GM12878 (cell line): Measurements from ENCODE around the gene NDUFA5. TPM values are rescaled to one million over a fixed set of nuclear protein-coding genes. Genes with fewer than 3 reads are reported as not detected.

Experiments
- BCL11A ChIP-seq: IDR thresholded peaks from 2 replicates; pipeline ENCODE4 v1.6.1; 2011; ENCODE audit warnings: low read depth, low read length
- BCL3 ChIP-seq: IDR thresholded peaks from 2 replicates; pipeline ENCODE4 v1.6.1; 2011; ENCODE audit warnings: borderline replicate concordance, low read depth, mild to moderate bottlenecking, moderate library complexity, low read length; ENCODE audit not compliant: insufficient read depth, poor library complexity, severe bottlenecking
- CBX5 ChIP-seq: sonication (generic); IDR thresholded peaks from 2 replicates; pipeline ENCODE4 v1.6.1; 2016; ENCODE audit warnings: low read depth, moderate library complexity, mild to moderate bottlenecking, inconsistent platforms
- CEBPB ChIP-seq, 2 experiments: fragments of 150-350 bp in 1 of 2; IDR thresholded peaks; 2 replicates each; pipeline ENCODE4 v1.6.1; 2012 to 2014; ENCODE audit warnings: low read depth in 2 of 2, low read length in 2 of 2, borderline replicate concordance in 1 of 2, inconsistent platforms in 1 of 2
- CHD2 ChIP-seq: IDR thresholded peaks from 2 replicates; pipeline ENCODE4 v1.6.1; 2011; ENCODE audit warnings: low read depth, low read length, improper control_type of control experiment, borderline replicate concordance
- EGR1 ChIP-seq, 2 experiments: IDR thresholded peaks; 1 replicate in 1 of 2; 2 replicates in 1 of 2; pipeline ENCODE4 v1.6.1; 2011 to 2012; ENCODE audit warnings: low read depth in 2 of 2, low read length in 2 of 2, borderline replicate concordance in 1 of 2, mild to moderate bottlenecking in 1 of 2, moderate library complexity in 1 of 2
- GATAD2B ChIP-seq: fragments of 450-650 bp; conservative IDR thresholded peaks from 2 replicates; pipeline ENCODE4 v1.6.1; 2017; ENCODE audit warnings: low read depth, mild to moderate bottlenecking, moderate library complexity
- HCFC1 ChIP-seq: fragments of 150-350 bp; IDR thresholded peaks from 2 replicates; pipeline ENCODE4 v1.6.1; 2014; ENCODE audit warnings: low read length
- HDAC2 ChIP-seq: fragments of 200-600 bp; sonication (generic); IDR thresholded peaks from 2 replicates; pipeline ENCODE4 v1.6.1; 2017
- HDGF ChIP-seq: fragments of 450-650 bp; IDR thresholded peaks from 2 replicates; pipeline ENCODE4 v1.6.1; 2016; ENCODE audit warnings: antibody characterized with exemption
- JUND ChIP-seq: IDR thresholded peaks from 2 replicates; pipeline ENCODE4 v1.6.1; 2012; ENCODE audit warnings: low read depth, mild to moderate bottlenecking, low read length, improper control_type of control experiment, moderate library complexity
- NR2C2 ChIP-seq: IDR thresholded peaks from 2 replicates; pipeline ENCODE4 v1.6.1; 2011; ENCODE audit warnings: borderline replicate concordance, low read depth; ENCODE audit not compliant: control insufficient read depth, insufficient read length
- RAD21 ChIP-seq: IDR thresholded peaks from 2 replicates; pipeline ENCODE4 v1.6.1; 2011; ENCODE audit warnings: mild to moderate bottlenecking, low read depth, low read length, moderate library complexity; ENCODE audit not compliant: insufficient read depth
- RUNX3 ChIP-seq: IDR thresholded peaks from 2 replicates; pipeline ENCODE4 v1.6.1; 2012; ENCODE audit warnings: low read length, inconsistent platforms
- SMAD5 ChIP-seq: IDR thresholded peaks from 2 replicates; pipeline ENCODE4 v1.6.1; 2016; ENCODE audit warnings: antibody characterized with exemption, low read depth
- SMARCA5 ChIP-seq: fragments of 450-650 bp; IDR thresholded peaks from 2 replicates; pipeline ENCODE4 v1.6.1; 2017; ENCODE audit warnings: mild to moderate bottlenecking
- YY1 ChIP-seq: IDR thresholded peaks from 2 replicates; pipeline ENCODE4 v1.6.1; 2011; ENCODE audit warnings: low read depth, mild to moderate bottlenecking, low read length
- ZNF24 ChIP-seq: fragments of 450-650 bp; IDR thresholded peaks from 2 replicates; pipeline ENCODE4 v1.6.1; 2017; ENCODE audit warnings: antibody characterized with exemption, mild to moderate bottlenecking
- ZNF384 ChIP-seq: IDR thresholded peaks from 2 replicates; pipeline ENCODE4 v1.6.1; 2012; ENCODE audit warnings: low read depth, mild to moderate bottlenecking, low read length, improper control_type of control experiment, borderline replicate concordance
- ZNF592 ChIP-seq: fragments of 450-650 bp; IDR thresholded peaks from 2 replicates; pipeline ENCODE4 v1.6.1; 2017; ENCODE audit warnings: mild to moderate bottlenecking, moderate library complexity
- ZNF622 ChIP-seq: fragments of 450-650 bp; IDR thresholded peaks from 2 replicates; pipeline ENCODE4 v1.6.1; 2017; ENCODE audit warnings: mild to moderate bottlenecking, inconsistent platforms
- polyA plus RNA-seq, 11 experiments: library from polyadenylated mRNA; depleted of rRNA in 4 of 11; unstranded in 6 of 11; stranded (reverse) in 5 of 11; fragments of >200 nt; fragmentation: Nextera tagmentation in 4 of 11; fragmentation: Illumina TruSeq in 1 of 11; extraction: Ambion mirVana in 4 of 11; extraction: Trizol in 1 of 11; gene quantifications; 1 replicate in 1 of 11; 2 replicates in 10 of 11; pipeline versions ENCODE4 v1.2.1 to v1.2.3, GENCODE V29; 2011 to 2016; ENCODE audit warnings: inconsistent platforms in 2 of 11, missing spikeins in 2 of 11, low read depth in 1 of 11
- total RNA-seq, 4 experiments: library from RNA; depleted of rRNA in 3 of 4; stranded (reverse); fragments of >200 nt in 3 of 4; fragmentation: Illumina TruSeq in 1 of 4; extraction: Trizol in 1 of 4; gene quantifications; 2 replicates each; pipeline versions ENCODE4 v1.2.1 to v1.2.3, GENCODE V29; 2013 to 2021
- TF ChIP-seq, protein P1 (sequence below): fragments of 450-650 bp; IDR thresholded peaks from 2 replicates; pipeline ENCODE4 v1.6.1; 2017; ENCODE audit warnings: mild to moderate bottlenecking, low read depth, inconsistent platforms; ENCODE audit not compliant: poor library complexity, severe bottlenecking

Gene NDUFA5
- total and polyA plus RNA-seq, 10 of the 15 experiments (the other 5 are each of a cell fraction or from before 2014, with no cell fraction given): 51.0 to 209 (median 86.9) TPM

GRCh38 chr7:123557398-123558288 lies at the start of gene NDUFA5 (continued):
- no peak for TF ChIP-seq ZNF24
- no peak for TF ChIP-seq BCL3
- 0 out of 2 replicates have a peak, but pooled peaks have one; percentile 14 for TF ChIP-seq CBX5
- TF ChIP-seq RUNX3: 0 out of 2 replicates have a peak, but pooled peaks have one; percentile 14
- peak; percentile 35; the same call in 1 of the 2 replicates for TF ChIP-seq CHD2
- TF ChIP-seq ZNF384: no peak
- no peak for TF ChIP-seq CEBPB (IDR thresholded peaks at IDR 0.05; ENCODE audit: borderline replicate concordance in 1 of 2, low read depth in 2 of 2, low read length in 2 of 2)
- TF ChIP-seq, protein P1, sequence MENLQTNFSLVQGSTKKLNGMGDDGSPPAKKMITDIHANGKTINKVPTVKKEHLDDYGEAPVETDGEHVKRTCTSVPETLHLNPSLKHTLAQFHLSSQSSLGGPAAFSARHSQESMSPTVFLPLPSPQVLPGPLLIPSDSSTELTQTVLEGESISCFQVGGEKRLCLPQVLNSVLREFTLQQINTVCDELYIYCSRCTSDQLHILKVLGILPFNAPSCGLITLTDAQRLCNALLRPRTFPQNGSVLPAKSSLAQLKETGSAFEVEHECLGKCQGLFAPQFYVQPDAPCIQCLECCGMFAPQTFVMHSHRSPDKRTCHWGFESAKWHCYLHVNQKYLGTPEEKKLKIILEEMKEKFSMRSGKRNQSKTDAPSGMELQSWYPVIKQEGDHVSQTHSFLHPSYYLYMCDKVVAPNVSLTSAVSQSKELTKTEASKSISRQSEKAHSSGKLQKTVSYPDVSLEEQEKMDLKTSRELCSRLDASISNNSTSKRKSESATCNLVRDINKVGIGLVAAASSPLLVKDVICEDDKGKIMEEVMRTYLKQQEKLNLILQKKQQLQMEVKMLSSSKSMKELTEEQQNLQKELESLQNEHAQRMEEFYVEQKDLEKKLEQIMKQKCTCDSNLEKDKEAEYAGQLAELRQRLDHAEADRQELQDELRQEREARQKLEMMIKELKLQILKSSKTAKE: no peak
- no peak for TF ChIP-seq ZNF592
- peak; percentile 98 for TF ChIP-seq YY1
- no peak for TF ChIP-seq EGR1 (IDR thresholded peaks at IDR 0.05; ENCODE audit: borderline replicate concordance in 1 of 2, low read depth in 2 of 2, low read length in 2 of 2)
- TF ChIP-seq ZNF622: no peak
- no peak for TF ChIP-seq HDAC2
- no peak for TF ChIP-seq JUND
- TF ChIP-seq SMAD5: 0 out of 2 replicates have a peak, but pooled peaks have one; percentile 69
- no peak for TF ChIP-seq BCL11A
- TF ChIP-seq HDGF: peak; percentile 78
- TF ChIP-seq GATAD2B: 0 out of 2 replicates have a peak, but pooled peaks have one; percentile 10
- peak; percentile 89 for TF ChIP-seq NR2C2
- TF ChIP-seq HCFC1: peak; percentile 77
- no peak for TF ChIP-seq SMARCA5
- TF ChIP-seq RAD21: no peak
